Measurements from ENCODE around the gene ZNF528. TPM values are rescaled to one million over a fixed set of nuclear protein-coding genes. Genes with fewer than 3 reads are reported as not detected.
A peak's percentile ranks its signal among the peaks of the same experiment; 100 is the strongest.

The ZNF528 gene
- total RNA-seq, 1 donor, result 42.5 TPM

GRCh38 chr19:52453324-52454094 is 55.9 kb downstream of the ZNF528 start, which contains the start of gene ZNF578:
Gene ZNF578 (plus strand): TSS chr19:52453553. CDS start chr19:52501846, 48,293 bp downstream.
- peak within 1 kb of the TSS; percentile 86 for H3K4me3 ChIP-seq (ENCODE audit: low read depth, low read length)
- DNase-seq (ENCODE audit: low read depth), result peak; percentile 82
- peak; percentile 27 for TF ChIP-seq CTCF (IDR thresholded peaks at IDR 0.05; ENCODE audit: insufficient read depth, low read length)

- DNase-seq (ENCODE audit: low read depth), result no peak
- no peak overlapping the region for H3K4me3 ChIP-seq (ENCODE audit: low read depth, low read length)
- no peak for TF ChIP-seq CTCF (IDR thresholded peaks at IDR 0.05; ENCODE audit: insufficient read depth, low read length)
These were observed 67.3 kb downstream of the ZNF528 start for GRCh38 chr19:52464798-52465470.

Small RNA genes within 50 kb of the gene (small RNA-seq; reads per million reads assigned to genes)
- gene AC010332.1, result not detected

Other genes with a start within 250 kb of the ZNF528 start
- gene ZNF836, start 226.2 kb upstream of the ZNF528 start, total RNA-seq (ENCODE audit: low replicate concordance), result 11.3 and 11.8 TPM in 2 replicates
- 176 and 187 TPM in 2 replicates for gene PPP2R1A, start 207.8 kb upstream of the ZNF528 start, total RNA-seq (ENCODE audit: low replicate concordance)
- 12.8 and 13.9 TPM in 2 replicates for gene ZNF766, start 128.3 kb upstream of the ZNF528 start, total RNA-seq (ENCODE audit: low replicate concordance)
- 4.0 and 13.2 TPM in 2 replicates for gene ZNF480, start 100.7 kb upstream of the ZNF528 start, total RNA-seq (ENCODE audit: low replicate concordance)
- gene ZNF610, start 61.6 kb upstream of the ZNF528 start, total RNA-seq (ENCODE audit: low replicate concordance), result 1.7 and 2.3 TPM in 2 replicates
- 15.2 and 27.3 TPM in 2 replicates for gene ZNF880, start 27.9 kb upstream of the ZNF528 start, total RNA-seq (ENCODE audit: low replicate concordance)
- not detected in 2 replicates for gene ZNF534, start 31.3 kb downstream of the ZNF528 start, total RNA-seq (ENCODE audit: low replicate concordance)
- gene ZNF578, start 55.7 kb downstream of the ZNF528 start, total RNA-seq (ENCODE audit: low replicate concordance), result 2.6 and 3.5 TPM in 2 replicates
- 13.4 and 23.6 TPM in 2 replicates for gene ZNF808, start 129.8 kb downstream of the ZNF528 start, total RNA-seq (ENCODE audit: low replicate concordance)
- gene ZNF701, start 172.4 kb downstream of the ZNF528 start, total RNA-seq (ENCODE audit: low replicate concordance), result 8.4 and 12.6 TPM in 2 replicates
- 52.1 and 68.3 TPM in 2 replicates for gene ZNF83, start 240.5 kb downstream of the ZNF528 start, total RNA-seq (ENCODE audit: low replicate concordance)